Karpas-422 (cell line): ENCODE results near the gene URAD. TPM values are rescaled to one million over a fixed set of nuclear protein-coding genes. Genes with fewer than 3 reads are reported as not detected.

ENCODE experiments used
- DNase-seq: peaks from one replicate; pipeline ENCODE4 v3.0.0-alpha.2; 2015
- H2AFZ ChIP-seq: fragments of 200-600 bp; sonication (generic); 2 replicates; pipeline ENCODE4 v1.6.1; 2014; ENCODE audit warnings: antibody characterized with exemption, low read length, mixed read lengths
- H3K27ac ChIP-seq: fragments of 200-600 bp; sonication (generic); 2 replicates; pipeline ENCODE4 v1.5.1; 2014; ENCODE audit warnings: mild to moderate bottlenecking, low read length, moderate library complexity
- H3K27me3 ChIP-seq: fragments of 200-600 bp; sonication (generic); 2 replicates; pipeline ENCODE4 v1.6.1; 2014; ENCODE audit warnings: low read length, mixed read lengths
- H3K36me3 ChIP-seq: fragments of 200-600 bp; sonication (generic); 2 replicates; pipeline ENCODE4 v1.6.1; 2014; ENCODE audit warnings: low read length, mixed read lengths; ENCODE audit not compliant: insufficient read depth
- H3K4me1 ChIP-seq: fragments of 200-600 bp; sonication (generic); 2 replicates; pipeline ENCODE4 v1.6.1; 2014; ENCODE audit warnings: mild to moderate bottlenecking, low read length, mixed read lengths
- H3K4me2 ChIP-seq: fragments of 200-600 bp; sonication (generic); 2 replicates; pipeline ENCODE4 v1.6.1; 2014; ENCODE audit warnings: low read length, low read depth, mild to moderate bottlenecking; ENCODE audit not compliant: poor library complexity, severe bottlenecking
- H3K4me3 ChIP-seq: fragments of 200-600 bp; sonication (generic); 2 replicates; pipeline ENCODE4 v1.5.1; 2014; ENCODE audit warnings: mild to moderate bottlenecking, antibody characterized with exemption, low read length, mixed read lengths
- H3K79me2 ChIP-seq: fragments of 200-600 bp; sonication (generic); 2 replicates; pipeline ENCODE4 v1.6.1; 2014; ENCODE audit warnings: mild to moderate bottlenecking, low read length, mixed read lengths
- H3K9ac ChIP-seq: fragments of 200-600 bp; sonication (generic); 2 replicates; pipeline ENCODE4 v1.6.0; 2014; ENCODE audit warnings: low read length
- H3K9me2 ChIP-seq: fragments of 200-600 bp; sonication (generic), shearing (Covaris generic); replicated peaks from 2 replicates; pipeline ENCODE4 v1.6.0; 2014; ENCODE audit warnings: mild to moderate bottlenecking, low read length, moderate library complexity; ENCODE audit not compliant: insufficient read depth
- H3K9me3 ChIP-seq: fragments of 300-700, 200-600 bp; sonication (generic); 2 replicates; pipeline ENCODE4 v1.6.1; 2014; ENCODE audit warnings: low read length, mixed read lengths
- H4K20me1 ChIP-seq: fragments of 200-600 bp; sonication (generic); 2 replicates; pipeline ENCODE4 v1.6.1; 2014; ENCODE audit warnings: mild to moderate bottlenecking, antibody characterized with exemption, low read length, low read depth; ENCODE audit not compliant: insufficient read depth
- total RNA-seq: library from RNA; depleted of rRNA; stranded (reverse); fragments of >200 nt; shearing (Covaris generic); gene quantifications from 2 replicates; pipeline ENCODE4 v1.2.3, GENCODE V29; 2014; ENCODE audit warnings: low replicate concordance

Gene URAD
- total RNA-seq, 1 experiment from 2014 or later = not detected

DNA sequence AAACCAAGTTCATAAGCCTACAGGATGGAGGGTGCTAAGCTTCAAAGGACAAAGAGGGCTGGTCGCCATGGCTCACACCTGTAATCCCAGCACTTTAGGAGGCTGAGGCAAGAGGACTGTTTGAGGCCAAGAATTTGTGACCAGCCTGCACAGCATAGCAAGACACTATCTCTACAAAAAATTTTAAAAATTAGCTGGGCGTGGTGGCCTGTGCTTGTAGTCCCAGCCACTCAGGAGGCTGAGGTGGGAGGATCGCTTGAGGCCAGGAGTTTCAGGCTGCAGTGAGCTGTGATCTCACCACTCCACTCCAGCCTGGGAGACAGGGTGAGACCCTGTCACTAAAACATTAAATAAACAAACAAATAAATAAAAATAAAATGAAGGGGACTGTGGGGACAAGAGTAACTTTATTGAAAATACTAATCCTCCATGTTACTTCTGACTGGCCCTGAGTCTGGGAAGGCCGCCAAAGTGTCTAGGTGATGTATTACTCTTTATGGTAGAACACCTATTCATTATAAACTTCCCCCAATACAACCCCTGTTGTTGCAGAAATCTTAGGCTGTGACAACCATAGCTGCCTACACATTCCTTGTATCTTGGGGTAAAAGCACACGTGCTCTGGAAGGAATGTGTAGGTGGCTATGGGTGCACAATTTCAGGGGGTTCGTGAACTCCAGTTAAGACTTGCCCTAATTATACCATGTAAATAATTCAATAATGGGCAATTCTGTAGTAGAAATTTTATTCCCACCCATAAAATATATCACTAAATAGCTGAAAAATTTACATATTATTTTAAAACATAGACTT lies 14.6 kb upstream of the URAD start:
- H3K4me1 ChIP-seq = peaks cover 3% of the 10 kb centered on the region; the same call in 1 of the 2 replicates
- no peak overlapping the region for H3K9ac ChIP-seq
- no peaks in the 10 kb centered on the region for H3K36me3 ChIP-seq
- H3K27ac ChIP-seq = no peak overlapping the region
- H3K27me3 ChIP-seq = no peaks in the 10 kb centered on the region
- no peaks in the 10 kb centered on the region for H3K79me2 ChIP-seq
- H3K9me2 ChIP-seq = no peaks in the 10 kb centered on the region
- no peak overlapping the region for H3K4me2 ChIP-seq
- H4K20me1 ChIP-seq = no peaks in the 10 kb centered on the region
- H3K4me3 ChIP-seq = no peak overlapping the region
- H2AFZ ChIP-seq = no peak overlapping the region
- no peak for DNase-seq
- H3K9me3 ChIP-seq = no peaks in the 10 kb centered on the region

DNA sequence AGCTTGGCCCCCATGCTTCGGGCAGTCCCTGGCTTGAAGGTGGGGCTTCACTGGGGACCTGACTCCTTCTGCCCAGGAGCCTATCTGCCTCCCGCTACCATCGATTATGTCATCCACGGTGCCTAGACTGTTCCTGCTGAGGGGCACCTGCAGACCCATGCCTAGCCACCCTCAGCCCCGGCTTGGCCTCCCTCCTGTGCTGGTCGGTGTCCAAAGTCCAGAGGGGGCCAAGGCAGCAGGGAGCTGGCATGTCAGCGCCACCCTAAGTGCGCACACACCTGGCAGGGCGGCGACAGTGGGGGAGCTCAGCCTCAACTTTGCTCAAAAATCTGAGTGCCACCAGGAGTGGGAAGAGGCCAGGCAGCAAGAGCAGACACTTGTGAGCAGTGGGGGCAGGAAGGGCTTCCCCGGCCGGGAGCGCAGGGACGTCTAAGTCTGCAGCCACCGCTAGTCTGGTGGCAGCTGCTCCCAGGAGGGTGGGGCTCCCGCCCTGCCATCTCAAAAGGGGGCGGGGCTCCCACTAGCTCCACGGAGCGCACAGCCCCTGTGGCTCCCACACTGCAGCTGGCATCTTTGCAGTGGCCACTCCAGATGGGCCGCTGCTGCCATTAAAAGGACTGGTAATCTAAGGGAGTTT lies 13.5 kb upstream of the URAD start:
- H3K9me3 ChIP-seq = no peaks in the 10 kb centered on the region
- H3K9me2 ChIP-seq = no peaks in the 10 kb centered on the region
- H4K20me1 ChIP-seq = no peaks in the 10 kb centered on the region
- H3K4me1 ChIP-seq = peaks cover 4% of the 10 kb centered on the region; the same call in 1 of the 2 replicates
- H2AFZ ChIP-seq = no peak overlapping the region
- no peaks in the 10 kb centered on the region for H3K27me3 ChIP-seq
- H3K79me2 ChIP-seq = no peaks in the 10 kb centered on the region
- H3K4me2 ChIP-seq = no peak overlapping the region
- DNase-seq = no peak
- H3K4me3 ChIP-seq = no peak overlapping the region
- no peak overlapping the region for H3K9ac ChIP-seq
- H3K27ac ChIP-seq = no peak overlapping the region
- no peaks in the 10 kb centered on the region for H3K36me3 ChIP-seq

DNA sequence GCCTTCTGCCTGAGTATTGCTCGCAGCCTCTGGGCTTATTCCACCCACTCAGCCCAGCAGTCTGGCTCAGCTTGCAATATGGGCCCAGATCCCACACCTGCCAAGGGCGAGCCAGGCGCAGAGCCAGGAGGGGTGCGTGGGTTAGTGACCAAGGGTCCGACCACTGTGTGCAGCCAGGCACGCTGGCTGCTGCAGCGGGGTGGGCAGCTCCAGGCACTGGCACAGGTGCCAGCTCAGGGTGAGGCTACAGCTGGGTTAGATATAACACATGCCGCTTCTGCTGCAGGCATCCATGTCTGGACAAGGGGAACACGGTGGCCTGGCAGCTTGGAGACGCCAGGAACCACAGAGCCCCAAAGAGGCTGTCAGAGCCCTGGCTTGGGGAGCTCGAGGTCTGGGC lies 12.6 kb upstream of the URAD start:
- DNase-seq = no peak
- H3K9me2 ChIP-seq = no peaks in the 10 kb centered on the region
- H2AFZ ChIP-seq = no peak overlapping the region
- H3K4me1 ChIP-seq = peaks cover 4% of the 10 kb centered on the region; the same call in 1 of the 2 replicates
- no peaks in the 10 kb centered on the region for H3K9me3 ChIP-seq
- no peak overlapping the region for H3K4me3 ChIP-seq
- H3K36me3 ChIP-seq = no peaks in the 10 kb centered on the region
- no peak overlapping the region for H3K4me2 ChIP-seq
- H3K79me2 ChIP-seq = no peaks in the 10 kb centered on the region
- H3K9ac ChIP-seq = no peak overlapping the region
- H4K20me1 ChIP-seq = no peaks in the 10 kb centered on the region
- H3K27me3 ChIP-seq = no peaks in the 10 kb centered on the region
- no peak overlapping the region for H3K27ac ChIP-seq

DNA sequence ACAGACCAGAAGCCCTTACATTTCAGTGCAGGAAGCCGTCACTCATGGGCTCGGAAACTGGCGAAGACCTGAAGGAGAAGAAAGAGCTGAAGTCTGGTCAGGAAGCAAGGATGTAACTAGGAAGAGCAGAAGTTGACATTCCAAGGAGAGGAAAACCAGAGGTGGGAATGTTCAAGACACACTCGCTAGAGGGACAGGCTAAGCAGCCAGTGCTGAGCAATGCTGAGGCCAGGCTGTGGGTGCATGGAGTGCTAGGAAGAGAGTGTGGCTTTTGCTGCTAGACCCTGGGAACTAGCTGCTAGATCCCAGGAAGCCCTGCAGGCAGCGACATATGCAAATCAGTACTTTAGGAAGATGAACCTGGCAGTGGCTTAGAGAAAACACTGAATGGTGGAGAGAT lies 12.1 kb upstream of the URAD start:
- H3K4me1 ChIP-seq = peaks cover 4% of the 10 kb centered on the region; the same call in 1 of the 2 replicates
- H3K27ac ChIP-seq = no peak overlapping the region
- no peak overlapping the region for H3K9ac ChIP-seq
- H3K36me3 ChIP-seq = no peaks in the 10 kb centered on the region
- no peak overlapping the region for H3K4me2 ChIP-seq
- H3K27me3 ChIP-seq = no peaks in the 10 kb centered on the region
- H3K4me3 ChIP-seq = no peak overlapping the region
- H2AFZ ChIP-seq = no peak overlapping the region
- no peaks in the 10 kb centered on the region for H3K9me3 ChIP-seq
- no peaks in the 10 kb centered on the region for H3K9me2 ChIP-seq
- no peaks in the 10 kb centered on the region for H3K79me2 ChIP-seq
- H4K20me1 ChIP-seq = no peaks in the 10 kb centered on the region
- DNase-seq = no peak

DNA sequence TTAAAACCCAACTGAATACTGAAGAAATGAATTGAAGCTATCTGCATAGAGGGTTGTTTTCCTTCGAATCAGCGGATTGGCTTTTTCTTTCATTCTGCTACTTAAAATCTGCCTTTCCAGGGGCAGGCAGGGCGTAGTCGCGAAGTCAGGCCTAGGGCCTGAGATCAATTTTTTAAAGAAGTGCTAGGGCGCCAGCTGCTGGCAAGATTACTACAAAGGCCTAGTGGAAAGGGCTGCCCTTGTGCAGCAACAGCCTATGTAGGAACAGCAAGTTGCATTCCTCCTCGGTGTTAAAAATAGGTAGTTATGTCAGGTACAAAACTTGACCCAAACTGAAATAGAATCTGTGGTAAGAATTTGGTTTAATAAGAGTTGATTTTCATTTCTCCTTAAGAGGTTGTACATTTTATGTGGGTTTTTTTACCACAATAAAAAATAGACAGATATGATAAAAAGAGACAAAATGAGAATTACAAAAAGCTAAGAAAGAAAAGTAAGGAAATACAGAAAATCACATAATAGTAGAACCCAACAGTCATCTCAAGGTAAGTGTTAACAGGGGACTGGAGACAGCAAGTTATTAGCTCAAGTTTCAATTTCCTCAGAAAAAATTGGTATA lies 9.5 kb upstream of the URAD start:
- Histone ChIP-seq H3K27me3 (no peaks in the 10 kb centered on the region), H3K9me3 (no peaks in the 10 kb centered on the region), H3K4me2 (no peak overlapping the region), H4K20me1 (no peaks in the 10 kb centered on the region), H3K9me2 (no peaks in the 10 kb centered on the region), H3K4me1 (peaks cover 4% of the 10 kb centered on the region; the same call in 1 of the 2 replicates), H3K9ac (no peak overlapping the region), H3K79me2 (no peaks in the 10 kb centered on the region), H3K4me3 (no peak overlapping the region), H3K36me3 (no peaks in the 10 kb centered on the region), H3K27ac (no peak overlapping the region), H2AFZ (peak overlapping the region; percentile 55; the same call in 1 of the 2 replicates)
- peak; percentile 79 for DNase-seq

DNA sequence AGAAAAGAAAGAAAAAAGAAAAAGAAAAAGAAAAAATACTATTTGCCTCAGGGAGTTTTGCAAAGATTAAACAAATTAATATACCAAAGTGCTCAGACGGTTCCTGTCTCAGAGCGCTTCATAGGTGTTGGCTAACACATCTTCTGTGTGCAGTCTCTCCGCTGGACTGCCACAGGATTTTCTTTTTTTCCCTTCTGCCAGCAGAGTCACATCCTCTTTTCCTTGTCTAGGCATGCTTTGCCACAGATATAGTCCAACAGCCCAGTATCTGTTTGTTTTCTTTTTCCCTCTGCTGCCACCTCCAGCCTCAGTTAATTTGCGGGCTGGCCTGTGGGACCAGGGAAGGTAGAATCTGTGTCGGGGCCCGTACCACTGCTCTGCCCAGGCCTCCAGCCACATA lies 3.4 kb upstream of the URAD start:
- H3K27me3 ChIP-seq = no peaks in the 10 kb centered on the region
- no peak overlapping the region for H3K4me3 ChIP-seq
- no peak overlapping the region for H3K27ac ChIP-seq
- H3K36me3 ChIP-seq = no peaks in the 10 kb centered on the region
- H3K9me2 ChIP-seq = no peaks in the 10 kb centered on the region
- DNase-seq = no peak
- no peaks in the 10 kb centered on the region for H3K9me3 ChIP-seq
- H3K79me2 ChIP-seq = no peaks in the 10 kb centered on the region
- no peaks in the 10 kb centered on the region for H3K4me1 ChIP-seq
- no peaks in the 10 kb centered on the region for H4K20me1 ChIP-seq
- no peak overlapping the region for H2AFZ ChIP-seq
- no peak overlapping the region for H3K4me2 ChIP-seq
- no peak overlapping the region for H3K9ac ChIP-seq

DNA sequence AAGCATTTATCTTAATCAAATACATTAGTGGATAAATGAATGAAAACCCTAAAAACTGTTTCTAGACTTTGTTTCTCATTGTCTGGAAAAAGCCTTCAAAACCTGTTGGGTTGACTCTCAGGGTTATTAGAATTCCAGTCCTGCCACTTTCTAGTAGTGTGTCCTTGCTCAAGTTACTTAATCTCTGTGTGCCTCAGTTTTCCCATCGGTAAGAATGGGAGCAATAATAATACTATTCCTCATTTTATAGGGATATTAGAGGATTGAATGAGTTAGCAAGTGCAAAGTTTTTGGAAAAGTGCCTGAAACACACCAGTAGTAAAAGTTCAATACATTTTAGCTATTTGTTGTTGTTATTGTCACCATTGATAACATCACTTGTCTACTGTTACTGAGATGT lies 2.9 kb downstream of the URAD start:
- no peaks in the 10 kb centered on the region for H3K9me3 ChIP-seq
- no peak overlapping the region for H3K4me2 ChIP-seq
- no peaks in the 10 kb centered on the region for H4K20me1 ChIP-seq
- H2AFZ ChIP-seq = no peak overlapping the region
- H3K36me3 ChIP-seq = no peaks in the 10 kb centered on the region
- H3K27me3 ChIP-seq = no peaks in the 10 kb centered on the region
- no peaks in the 10 kb centered on the region for H3K9me2 ChIP-seq
- no peak overlapping the region for H3K4me3 ChIP-seq
- H3K79me2 ChIP-seq = no peaks in the 10 kb centered on the region
- DNase-seq = peak; percentile 9
- H3K9ac ChIP-seq = no peak overlapping the region
- no peak overlapping the region for H3K27ac ChIP-seq
- H3K4me1 ChIP-seq = no peaks in the 10 kb centered on the region

DNA sequence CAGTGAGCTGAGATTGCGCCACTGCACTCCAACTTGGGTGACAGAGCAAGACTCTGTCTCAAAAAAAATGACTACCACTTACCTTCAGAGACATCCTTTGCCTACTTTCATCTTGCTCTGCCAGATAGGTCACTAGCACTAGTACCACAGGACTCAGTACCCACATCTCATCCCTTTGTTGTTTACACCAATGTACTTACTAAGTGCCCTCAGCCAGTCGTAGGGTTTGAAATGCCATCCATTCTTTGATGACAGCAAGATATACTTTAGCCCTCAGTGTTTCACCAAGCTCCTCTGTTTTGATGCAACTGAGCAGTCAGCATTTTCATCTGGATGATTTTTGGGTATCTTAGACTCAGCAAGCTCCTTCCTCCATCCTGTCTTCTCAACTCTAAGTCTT lies 6.1 kb downstream of the URAD start:
- Histone ChIP-seq H3K9ac (no peak overlapping the region), H3K4me3 (no peak overlapping the region), H3K4me1 (no peaks in the 10 kb centered on the region), H3K27ac (no peak overlapping the region), H3K9me3 (no peaks in the 10 kb centered on the region), H3K36me3 (no peaks in the 10 kb centered on the region), H3K79me2 (no peaks in the 10 kb centered on the region), H4K20me1 (no peaks in the 10 kb centered on the region), H3K4me2 (no peak overlapping the region), H3K9me2 (no peaks in the 10 kb centered on the region), H2AFZ (no peak overlapping the region), H3K27me3 (no peaks in the 10 kb centered on the region)
- DNase-seq = no peak
